Heart left ventricle (tissue), 16 donors: ENCODE results near the gene TEX261. TPM values are rescaled to one million over a fixed set of nuclear protein-coding genes. Genes with fewer than 3 reads are reported as not detected.

Experiments
- ATAC-seq, 4 donors: fragments of 200-7000 bp; cut with Tn5 transposase; one replicate each; pipeline ENCODE4 v1.9.1; 2020 to 2022; ENCODE audit warnings: moderate library complexity in 4 of 4, mild to moderate bottlenecking in 3 of 4, moderate number of reproducible peaks in 1 of 4
- DNase-seq, 5 donors: peaks; one replicate each; pipeline ENCODE4 v3.0.0-alpha.2; 2020
- H3K27ac ChIP-seq, 12 donors: fragments of 200-600 bp; sonication (generic) in 4 of 12; one replicate each; pipeline versions ENCODE4 v1.5.0 to v1.8.0; 2016 to 2022; ENCODE audit warnings: mild to moderate bottlenecking in 2 of 12
- H3K27me3 ChIP-seq, 9 donors: fragments of 200-600 bp; sonication (generic) in 2 of 9; one replicate each; pipeline versions ENCODE4 v1.5.1 to v1.8.0; 2016 to 2022; ENCODE audit warnings: mild to moderate bottlenecking in 3 of 9
- H3K36me3 ChIP-seq, 9 donors: fragments of 200-600 bp; sonication (generic) in 2 of 9; one replicate each; pipeline versions ENCODE4 v1.5.0 to v1.8.0; 2018 to 2022; ENCODE audit warnings: mild to moderate bottlenecking in 2 of 9
- H3K4me1 ChIP-seq, 12 donors: fragments of 200-600 bp; sonication (generic) in 4 of 12; one replicate each; pipeline versions ENCODE4 v1.5.0 to v1.8.0; 2016 to 2022; ENCODE audit warnings: mild to moderate bottlenecking in 3 of 12
- H3K4me3 ChIP-seq, 12 donors: fragments of 200-600 bp; sonication (generic) in 4 of 12; one replicate each; pipeline versions ENCODE4 v1.5.0 to v1.8.0; 2017 to 2022; ENCODE audit warnings: mild to moderate bottlenecking in 9 of 12, moderate library complexity in 4 of 12
- H3K9me3 ChIP-seq, 12 donors: fragments of 200-600 bp; sonication (generic) in 4 of 12; one replicate each; pipeline versions ENCODE4 v1.5.0 to v1.8.0; 2016 to 2022; ENCODE audit warnings: mild to moderate bottlenecking in 1 of 12
- CTCF ChIP-seq, 12 donors: fragments of 200-600 bp; sonication (generic) in 4 of 12; IDR thresholded peaks; one replicate each; pipeline versions ENCODE4 v1.5.0 to v1.8.0; 2018 to 2022; ENCODE audit warnings: antibody characterized with exemption in 12 of 12, mild to moderate bottlenecking in 5 of 12
- POLR2A ChIP-seq, 2 donors: fragments of 450-650 bp; IDR thresholded peaks; one replicate each; pipeline ENCODE4 v1.6.1; 2017; ENCODE audit warnings: antibody characterized with exemption in 2 of 2, mild to moderate bottlenecking in 2 of 2, moderate library complexity in 2 of 2
- WGBS, 4 donors: extraction: QIAGEN DNeasy Blood & Tissue Kit in 2 of 4; methylation state at CpG; one replicate each; pipeline versions ENCODE4 v1.1.5 to v1.1.7; 2013 to 2018; 5-methylcytosine and 5-hydroxymethylcytosine counted together
- intact Hi-C, 10 donors: fragments of 100-400 bp; cut with DNase I; formaldehyde crosslinking; loops; one replicate each; pipeline versions ENCODE4 v1.11.1 to v1.14.2; 2022
- polyA plus RNA-seq, 2 donors: library from polyadenylated mRNA; stranded (reverse); fragments of 200-250 nt; gene quantifications; one replicate each; pipeline ENCODE4 v1.2.3, GENCODE V29; 2013
- total RNA-seq, 9 donors: library from RNA; depleted of rRNA in 2 of 9; stranded (reverse); fragments of >200 nt in 2 of 9; fragmentation: NEBNext Ultra II Directional in 3 of 9; extraction: Animal tissue kit (Norgen Biotek cat#: 25700) in 3 of 9; gene quantifications; one replicate each; pipeline versions ENCODE4 v1.1.0 to v1.2.4, GENCODE V29; 2016 to 2023
- donor health status: ischemic (EF 13 %, LVEDD 7.1; RV severe dilation, severe dysfunction).
- donor health status: healthy with polysubstance abuse.
- donor health status: DM: no; HTN: yes; CAD: no.
- donor health status: DM: no; HTN: no; CAD: no.
- donor health status: ischemic (EF 25% LVEDD 6.9; RV normal size, moderate dysfunction).
- donor health status: ischemic (EF 25% LVEDD 5.7; RV mildly dilated, moderate dysfunction).
- donor health status: healthy.
- donor health status: DM: yes; HTN: yes; CAD: no.
- donor health status: ischemic (EF 35%, LVEDD 5.7; RV mildly dilated, moderate dysfunction).
- donor health status: nonischemic (EF 11% LVEDD 7.7; RV severe dilation, severe dysfunction).
- donor health status: DM: yes; HTN: yes; CAD: no.
- donor health status: PGD.
- donor health status: ischemic (EF 29% LVEDD 5.4; RV normal size, mild dysfunction).
- donor health status: nonischemic (EF 23%, LVEDD 6.1; RV moderate dilation, normal function).

The TEX261 gene
- total and polyA plus RNA-seq, 11 donors = 29.2 to 69.3 (median 50.4) TPM

- no peaks in the 10 kb centered on the region for H3K4me1 ChIP-seq
- H3K9me3 ChIP-seq = no peaks in the 10 kb centered on the region
- DNase-seq (peak in 2 of 5 donors; percentile 1 to 11), ATAC-seq (no peak)
- no peak overlapping the region for H3K27ac ChIP-seq
- no peaks in the 10 kb centered on the region for H3K36me3 ChIP-seq
- intact Hi-C loops = no loop called here
- H3K27me3 ChIP-seq = peaks cover 0 to 43% (median 9%) of the 10 kb centered on the region in 9 donors
- WGBS, 4 donors = 90 to 96% (median 93%) methylated on average over 6 of the region's 6 CpGs
- TF ChIP-seq CTCF (IDR thresholded peaks at IDR 0.05) (no peak), POLR2A (IDR thresholded peaks at IDR 0.05) (no peak)
- H3K4me3 ChIP-seq = no peak overlapping the region
Observed at GRCh38 chr2:70958759-70959158, 35.9 kb downstream of the TEX261 start.

- H3K27ac ChIP-seq = no peak overlapping the region
- intact Hi-C loops = no loop called here
- ATAC-seq (no peak), DNase-seq (no peak)
- WGBS, 4 donors = 68 to 81% (median 76%) methylated on average over 6 of the region's 6 CpGs
- H3K4me1 ChIP-seq = no peaks in the 10 kb centered on the region
- peaks cover 0 to 39% (median 4%) of the 10 kb centered on the region in 9 donors for H3K27me3 ChIP-seq
- H3K9me3 ChIP-seq = no peaks in the 10 kb centered on the region
- TF ChIP-seq POLR2A (IDR thresholded peaks at IDR 0.05) (no peak), CTCF (IDR thresholded peaks at IDR 0.05) (no peak)
- no peak overlapping the region for H3K4me3 ChIP-seq
- no peaks in the 10 kb centered on the region for H3K36me3 ChIP-seq
Observed at GRCh38 chr2:70957798-70958197, 36.9 kb downstream of the TEX261 start.

- DNase-seq = no peak
- H3K27ac ChIP-seq = no peak overlapping the region
- no peak overlapping the region for H3K4me3 ChIP-seq
- TF ChIP-seq CTCF (IDR thresholded peaks at IDR 0.05) (no peak), POLR2A (IDR thresholded peaks at IDR 0.05) (no peak)
- no peak for ATAC-seq
- no peaks in the 10 kb centered on the region for H3K9me3 ChIP-seq
- H3K4me1 ChIP-seq = no peaks in the 10 kb centered on the region
- peaks cover 0 to 40% (median 4%) of the 10 kb centered on the region in 9 donors for H3K27me3 ChIP-seq
- no peaks in the 10 kb centered on the region for H3K36me3 ChIP-seq
- WGBS, 4 donors = 78 to 93% (median 85%) methylated on average over 2 of the region's 2 CpGs
- intact Hi-C loops = no loop called here
Observed at GRCh38 chr2:70956141-70956540, 38.5 kb downstream of the TEX261 start.

GRCh38 chr2:70954886-70955285, 39.8 kb downstream of the TEX261 start:
- DNase-seq = peak in 2 of 5 donors; percentile 5 to 8
- Histone ChIP-seq H3K4me3 (no peak overlapping the region), H3K27me3 (peaks cover 0 to 40% (median 4%) of the 10 kb centered on the region in 9 donors), H3K9me3 (no peaks in the 10 kb centered on the region), H3K4me1 (no peaks in the 10 kb centered on the region), H3K36me3 (no peaks in the 10 kb centered on the region), H3K27ac (no peak overlapping the region)
- ATAC-seq = no peak
- intact Hi-C loops = no loop called here
- no peak for TF ChIP-seq POLR2A (IDR thresholded peaks at IDR 0.05)
- TF ChIP-seq CTCF (IDR thresholded peaks at IDR 0.05) = no peak
- WGBS, 4 donors = 84 to 89% (median 85%) methylated on average over 7 of the region's 7 CpGs
